Measurements from ENCODE around the gene VAV1. TPM values are rescaled to one million over a fixed set of nuclear protein-coding genes. Genes with fewer than 3 reads are reported as not detected.
"Not testable (repeated sequence)": the region's sequence is repeated elsewhere in the genome, so short reads cannot be mapped to it uniquely, and the experiment has no call there.

VAV1 gene
- total RNA-seq, 6 experiments from 2014 or later: not detected

- Mint-ChIP-seq H3K36me3 (ENCODE audit: low read depth) (no peaks in the 10 kb centered on the region), H3K27ac (no peak overlapping the region), H3K4me3 (no peak overlapping the region), H3K9me3 (no peaks in the 10 kb centered on the region), H3K27me3 (ENCODE audit: insufficient read depth) (peaks cover 5% of the 10 kb centered on the region), H3K4me1 (ENCODE audit: low read depth) (peaks cover 4% of the 10 kb centered on the region)
- TF ChIP-seq CTCF (IDR thresholded peaks at IDR 0.05): no peak
- no peak for DNase-seq
These were observed 11.3 kb upstream of the VAV1 start for GRCh38 chr19:6761053-6761676.

- not testable (repeated sequence) for DNase-seq; H3K4me3 Mint-ChIP-seq; H3K9me3 Mint-ChIP-seq; H3K36me3 Mint-ChIP-seq (ENCODE audit: low read depth); H3K27ac Mint-ChIP-seq; H3K27me3 Mint-ChIP-seq (ENCODE audit: insufficient read depth)
- H3K4me1 Mint-ChIP-seq (ENCODE audit: low read depth): peaks cover 12% of the 10 kb centered on the region
These were observed 10.2 kb upstream of the VAV1 start for GRCh38 chr19:6762253-6762797.

- TF ChIP-seq CTCF (IDR thresholded peaks at IDR 0.05): no peak
- DNase-seq: no peak
- Mint-ChIP-seq H3K9me3 (no peaks in the 10 kb centered on the region), H3K27ac (no peak overlapping the region), H3K4me3 (no peak overlapping the region), H3K27me3 (ENCODE audit: insufficient read depth) (peaks cover 2% of the 10 kb centered on the region; the same call in 1 of the 2 replicates), H3K4me1 (ENCODE audit: low read depth) (peaks cover 12% of the 10 kb centered on the region), H3K36me3 (ENCODE audit: low read depth) (no peaks in the 10 kb centered on the region)
These were observed 6.7 kb upstream of the VAV1 start for GRCh38 chr19:6765738-6766356.

DNA sequence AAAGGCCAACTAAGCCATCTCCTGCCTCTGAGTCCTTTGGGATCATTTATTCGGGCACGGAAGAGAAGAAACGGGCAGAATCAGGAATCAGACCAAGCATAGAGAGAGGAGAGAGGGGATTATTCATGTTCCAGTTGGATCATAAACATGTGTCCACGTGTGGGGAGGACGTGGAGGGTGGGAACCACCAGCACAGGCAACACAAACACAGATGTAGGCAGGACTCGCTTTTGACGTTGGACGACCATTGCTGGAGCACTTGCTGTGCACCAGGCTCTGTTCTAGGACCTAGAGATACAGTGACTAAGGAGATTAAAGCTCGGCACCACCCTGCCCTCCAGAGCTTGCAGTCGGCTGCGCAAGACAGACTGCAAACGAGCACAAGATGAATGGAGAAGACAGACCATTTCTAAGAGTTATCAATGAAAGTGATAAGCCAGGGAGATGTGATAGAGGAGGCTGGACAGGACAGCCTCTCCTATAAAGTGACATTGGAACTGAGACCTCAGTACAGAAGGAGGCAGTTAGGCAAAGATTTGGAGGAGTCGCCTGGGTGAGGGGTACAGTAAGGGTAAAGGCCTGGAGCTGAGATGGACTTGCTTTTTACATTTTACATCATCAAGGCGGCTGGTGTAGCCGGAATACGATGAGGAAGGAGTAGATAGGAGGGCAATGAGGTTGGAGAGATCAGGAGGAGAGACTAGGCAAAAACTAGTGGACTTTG is 6.0 kb upstream of the VAV1 start:
- peaks cover 2% of the 10 kb centered on the region for H3K27me3 Mint-ChIP-seq (ENCODE audit: insufficient read depth)
- DNase-seq: no peak

DNA sequence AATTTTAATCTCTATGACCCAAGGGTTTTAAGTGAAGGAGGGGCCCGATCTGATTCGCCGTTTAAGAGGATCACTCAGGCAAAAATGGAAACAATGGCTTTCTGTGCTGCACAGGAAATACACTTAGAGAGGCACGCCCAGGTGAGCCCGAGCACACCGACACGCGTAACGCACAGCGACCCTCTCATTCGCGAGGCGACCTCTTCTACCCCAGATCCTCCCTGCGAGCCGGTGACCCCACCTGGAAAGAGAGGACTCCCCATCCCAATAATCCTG is 5.5 kb upstream of the VAV1 start:
- TF ChIP-seq CTCF (IDR thresholded peaks at IDR 0.05): no peak
- no peak overlapping the region for H3K4me3 Mint-ChIP-seq
- H3K27ac Mint-ChIP-seq: no peak overlapping the region
- peaks cover 5% of the 10 kb centered on the region for H3K27me3 Mint-ChIP-seq (ENCODE audit: insufficient read depth)
- no peaks in the 10 kb centered on the region for H3K9me3 Mint-ChIP-seq
- no peak for DNase-seq
- peaks cover 12% of the 10 kb centered on the region for H3K4me1 Mint-ChIP-seq (ENCODE audit: low read depth)
- H3K36me3 Mint-ChIP-seq (ENCODE audit: low read depth): no peaks in the 10 kb centered on the region

More for the DNA sequence above, 6.0 kb upstream of the VAV1 start:
- Mint-ChIP-seq H3K36me3 (ENCODE audit: low read depth) (no peaks in the 10 kb centered on the region), H3K27ac (no peak overlapping the region), H3K4me1 (ENCODE audit: low read depth) (peaks cover 12% of the 10 kb centered on the region), H3K4me3 (no peak overlapping the region), H3K9me3 (no peaks in the 10 kb centered on the region)
- TF ChIP-seq CTCF (IDR thresholded peaks at IDR 0.05): no peak

Data from HFFc6 (cell line).